ENCODE measurements around the gene L1CAM. TPM values are rescaled to one million over a fixed set of nuclear protein-coding genes. Genes with fewer than 3 reads are reported as not detected.

The L1CAM gene
- total RNA-seq, 1 donor from 2014 or later, result 137 TPM

DNA sequence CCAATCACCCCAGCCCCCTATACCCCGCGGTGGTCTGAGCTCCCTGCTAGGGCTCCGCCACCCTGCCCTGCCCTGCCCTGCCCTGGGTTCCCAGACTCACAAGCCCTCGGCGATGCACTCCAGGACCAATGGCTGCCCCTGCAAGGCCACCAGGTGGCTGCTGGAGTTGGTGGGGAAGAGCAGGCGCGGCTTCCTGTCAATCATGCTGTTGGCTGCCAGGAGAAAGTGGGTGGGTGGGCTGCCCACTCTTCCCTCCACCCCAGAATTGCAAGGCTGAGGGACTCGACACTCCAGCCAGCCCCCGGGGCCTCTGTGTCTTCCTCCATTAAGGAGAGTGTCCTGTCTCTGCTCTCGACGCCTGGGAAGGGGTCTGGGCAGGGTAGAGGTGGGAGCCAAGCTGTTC is 15.7 kb downstream of the L1CAM start:
- H3K36me3 Mint-ChIP-seq (ENCODE audit: low read depth), result peaks cover 10% of the 10 kb centered on the region
- peaks cover 3% of the 10 kb centered on the region for H3K9me3 Mint-ChIP-seq
- DNase-seq (ENCODE audit: low read depth, low spot score), result no peak
- no peak overlapping the region for H3K27ac Mint-ChIP-seq (ENCODE audit: unreplicated experiment)
- H3K4me3 Mint-ChIP-seq, result no peak overlapping the region
- peaks cover 3% of the 10 kb centered on the region for H3K27me3 Mint-ChIP-seq (ENCODE audit: low read depth)
- peaks cover 23% of the 10 kb centered on the region for H3K4me1 Mint-ChIP-seq
- TF ChIP-seq, protein P1, sequence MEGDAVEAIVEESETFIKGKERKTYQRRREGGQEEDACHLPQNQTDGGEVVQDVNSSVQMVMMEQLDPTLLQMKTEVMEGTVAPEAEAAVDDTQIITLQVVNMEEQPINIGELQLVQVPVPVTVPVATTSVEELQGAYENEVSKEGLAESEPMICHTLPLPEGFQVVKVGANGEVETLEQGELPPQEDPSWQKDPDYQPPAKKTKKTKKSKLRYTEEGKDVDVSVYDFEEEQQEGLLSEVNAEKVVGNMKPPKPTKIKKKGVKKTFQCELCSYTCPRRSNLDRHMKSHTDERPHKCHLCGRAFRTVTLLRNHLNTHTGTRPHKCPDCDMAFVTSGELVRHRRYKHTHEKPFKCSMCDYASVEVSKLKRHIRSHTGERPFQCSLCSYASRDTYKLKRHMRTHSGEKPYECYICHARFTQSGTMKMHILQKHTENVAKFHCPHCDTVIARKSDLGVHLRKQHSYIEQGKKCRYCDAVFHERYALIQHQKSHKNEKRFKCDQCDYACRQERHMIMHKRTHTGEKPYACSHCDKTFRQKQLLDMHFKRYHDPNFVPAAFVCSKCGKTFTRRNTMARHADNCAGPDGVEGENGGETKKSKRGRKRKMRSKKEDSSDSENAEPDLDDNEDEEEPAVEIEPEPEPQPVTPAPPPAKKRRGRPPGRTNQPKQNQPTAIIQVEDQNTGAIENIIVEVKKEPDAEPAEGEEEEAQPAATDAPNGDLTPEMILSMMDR (conservative IDR thresholded peaks at IDR 0.05), result no peak

- TF ChIP-seq, protein P1 (conservative IDR thresholded peaks at IDR 0.05), result no peak
- H3K4me3 Mint-ChIP-seq, result no peak overlapping the region
- H3K9me3 Mint-ChIP-seq, result peaks cover under 1% of the 10 kb centered on the region
- H3K36me3 Mint-ChIP-seq (ENCODE audit: low read depth), result peaks cover 5% of the 10 kb centered on the region
- peaks cover 18% of the 10 kb centered on the region for H3K4me1 Mint-ChIP-seq
- no peak for DNase-seq (ENCODE audit: low read depth, low spot score)
- H3K27ac Mint-ChIP-seq (ENCODE audit: unreplicated experiment), result no peak overlapping the region
- peaks cover under 1% of the 10 kb centered on the region for H3K27me3 Mint-ChIP-seq (ENCODE audit: low read depth)
Measured at GRCh38 chrX:153869473-153870287, 16.3 kb downstream of the L1CAM start.

GRCh38 chrX:153868576-153869472 is 17.1 kb downstream of the L1CAM start:
- H3K4me1 Mint-ChIP-seq, result peaks cover 11% of the 10 kb centered on the region
- H3K27ac Mint-ChIP-seq (ENCODE audit: unreplicated experiment), result no peak overlapping the region
- peaks cover 5% of the 10 kb centered on the region for H3K36me3 Mint-ChIP-seq (ENCODE audit: low read depth)
- DNase-seq (ENCODE audit: low read depth, low spot score), result no peak
- H3K27me3 Mint-ChIP-seq (ENCODE audit: low read depth), result no peaks in the 10 kb centered on the region
- H3K9me3 Mint-ChIP-seq, result no peaks in the 10 kb centered on the region
- TF ChIP-seq, protein P1 (conservative IDR thresholded peaks at IDR 0.05), result no peak
- no peak overlapping the region for H3K4me3 Mint-ChIP-seq

DNA sequence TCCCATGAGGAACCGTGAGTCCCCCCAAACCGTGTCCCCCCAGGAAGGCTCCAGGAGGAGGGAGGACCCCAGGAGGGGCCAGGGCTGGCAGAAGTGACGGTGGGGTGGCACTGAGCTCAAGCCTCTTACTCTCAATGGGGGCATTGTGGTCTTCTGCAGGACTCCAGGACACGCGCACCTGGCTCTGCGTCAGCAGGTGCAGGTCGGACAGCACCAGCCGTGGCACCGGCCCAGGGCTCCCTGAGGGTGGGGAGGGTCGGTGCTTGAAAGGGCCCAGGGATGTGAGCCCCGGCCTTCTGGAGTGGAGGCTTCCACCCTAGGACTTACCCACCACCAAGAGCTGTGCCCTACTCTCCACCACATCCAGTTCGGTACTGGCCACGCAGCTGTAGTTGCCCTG is 18.3 kb downstream of the L1CAM start:
- Mint-ChIP-seq H3K4me3 (no peak overlapping the region), H3K27ac (ENCODE audit: unreplicated experiment) (no peak overlapping the region), H3K9me3 (no peaks in the 10 kb centered on the region), H3K4me1 (peaks cover 8% of the 10 kb centered on the region), H3K36me3 (ENCODE audit: low read depth) (peaks cover 5% of the 10 kb centered on the region), H3K27me3 (ENCODE audit: low read depth) (no peaks in the 10 kb centered on the region)
- no peak for DNase-seq (ENCODE audit: low read depth, low spot score)
- TF ChIP-seq, protein P1 (conservative IDR thresholded peaks at IDR 0.05), result no peak

DNA sequence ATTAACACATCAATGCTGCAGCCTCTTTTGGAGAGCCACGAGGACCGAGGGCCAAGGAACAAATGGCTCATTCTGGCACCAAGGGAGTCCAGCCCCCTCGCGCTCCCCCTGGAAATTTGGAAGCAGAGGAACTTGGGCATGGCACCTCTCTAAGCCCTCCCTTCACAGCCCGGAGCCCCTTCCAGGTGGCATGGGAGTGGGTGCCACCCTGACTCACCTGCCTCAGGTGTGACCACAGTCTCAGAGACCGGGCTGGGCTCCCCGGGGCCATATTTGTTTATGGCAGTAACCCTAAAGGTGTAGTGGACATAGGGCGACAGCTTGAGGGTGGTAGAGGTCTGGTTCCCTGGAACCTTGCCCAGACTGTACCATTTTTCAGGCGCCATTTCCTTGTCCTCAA is 18.8 kb downstream of the L1CAM start:
- H3K9me3 Mint-ChIP-seq, result no peaks in the 10 kb centered on the region
- no peaks in the 10 kb centered on the region for H3K27me3 Mint-ChIP-seq (ENCODE audit: low read depth)
- no peak overlapping the region for H3K4me3 Mint-ChIP-seq
- DNase-seq (ENCODE audit: low read depth, low spot score), result no peak
- H3K27ac Mint-ChIP-seq (ENCODE audit: unreplicated experiment), result no peak overlapping the region
- H3K36me3 Mint-ChIP-seq (ENCODE audit: low read depth), result peaks cover 5% of the 10 kb centered on the region
- H3K4me1 Mint-ChIP-seq, result peaks cover 4% of the 10 kb centered on the region
- TF ChIP-seq, protein P1 (conservative IDR thresholded peaks at IDR 0.05), result no peak
